GM19043 (cell line): ENCODE measurements around the gene DVL2.

Experiments
- ATAC-seq: cut with Tn5 transposase; IDR thresholded peaks from one replicate; pipeline ENCODE4 v1.9.1; 2021; ENCODE audit warnings: low read depth; ENCODE audit not compliant: unreplicated experiment

DVL2 gene

DNA sequence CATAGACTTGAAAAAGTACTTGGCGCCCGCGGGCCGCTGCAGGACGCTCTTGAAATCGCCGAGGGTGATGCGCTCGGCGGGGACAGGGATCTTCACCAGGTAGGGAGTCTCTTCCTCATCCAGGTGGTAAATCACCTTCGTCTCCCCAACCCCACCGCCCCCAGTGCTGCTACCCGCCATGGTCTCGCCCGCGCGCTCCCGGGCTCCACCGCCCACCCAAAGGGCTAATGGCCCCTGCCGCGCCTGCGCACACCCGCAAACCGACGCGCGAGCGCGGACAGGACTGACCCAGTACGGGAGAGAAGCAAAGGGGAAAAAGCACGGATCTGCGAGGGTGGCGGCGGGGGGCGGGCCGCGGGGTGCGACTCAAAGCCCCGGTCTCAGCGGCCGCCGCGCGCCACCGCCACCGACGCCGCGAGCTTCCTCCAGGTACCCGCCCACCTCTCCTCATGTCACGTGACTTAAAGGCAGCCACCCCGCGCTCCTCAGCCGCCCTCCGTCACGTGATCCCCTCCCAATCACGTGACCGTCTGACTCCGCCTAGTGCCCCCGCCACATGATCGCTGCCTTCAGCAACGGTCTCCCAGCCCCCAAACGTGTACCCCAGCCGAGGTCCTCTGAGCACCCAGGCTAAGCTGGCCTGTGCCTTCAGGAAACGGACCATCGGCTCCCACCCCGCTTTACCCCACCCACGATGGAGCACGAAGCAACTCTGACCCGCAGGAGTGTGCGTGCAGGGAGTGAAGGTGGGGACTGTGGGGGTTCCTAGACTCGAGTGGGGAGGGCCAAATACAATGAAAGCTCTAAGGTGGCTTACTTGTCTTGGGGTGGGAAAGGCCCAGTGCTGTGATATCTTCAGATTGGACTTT is at the start of gene DVL2:
TSS of gene DVL2 (minus strand) at position 435 of the 869 bp plus-strand sequence. CDS start at position 180, 255 bp downstream.
- ATAC-seq, result no peak

DNA sequence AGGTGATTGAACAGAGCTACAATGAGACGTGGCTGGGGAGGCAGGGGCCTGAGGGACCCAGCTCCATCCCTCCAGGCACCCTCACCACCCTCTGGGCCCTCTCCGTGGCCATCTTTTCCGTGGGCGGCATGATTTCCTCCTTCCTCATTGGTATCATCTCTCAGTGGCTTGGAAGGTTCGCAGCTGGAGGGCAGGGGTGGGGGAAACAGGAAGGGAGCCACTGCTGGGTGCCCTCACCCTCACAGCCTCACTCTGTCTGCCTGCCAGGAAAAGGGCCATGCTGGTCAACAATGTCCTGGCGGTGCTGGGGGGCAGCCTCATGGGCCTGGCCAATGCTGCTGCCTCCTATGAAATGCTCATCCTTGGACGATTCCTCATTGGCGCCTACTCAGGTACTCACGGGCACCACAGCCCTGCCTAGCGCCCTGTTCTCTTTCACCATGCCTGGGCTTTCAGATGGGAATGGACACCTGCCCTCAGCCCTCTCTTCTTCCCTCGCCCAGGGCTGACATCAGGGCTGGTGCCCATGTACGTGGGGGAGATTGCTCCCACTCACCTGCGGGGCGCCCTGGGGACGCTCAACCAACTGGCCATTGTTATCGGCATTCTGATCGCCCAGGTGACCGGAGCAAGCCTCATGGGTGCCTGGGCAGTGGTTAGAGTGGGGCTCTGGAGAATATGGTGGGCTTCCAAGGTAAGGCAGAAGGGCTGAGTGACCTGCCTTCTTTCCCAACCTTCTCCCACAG is 49.3 kb upstream of the DVL2 start:
- ATAC-seq, result no peak

DNA sequence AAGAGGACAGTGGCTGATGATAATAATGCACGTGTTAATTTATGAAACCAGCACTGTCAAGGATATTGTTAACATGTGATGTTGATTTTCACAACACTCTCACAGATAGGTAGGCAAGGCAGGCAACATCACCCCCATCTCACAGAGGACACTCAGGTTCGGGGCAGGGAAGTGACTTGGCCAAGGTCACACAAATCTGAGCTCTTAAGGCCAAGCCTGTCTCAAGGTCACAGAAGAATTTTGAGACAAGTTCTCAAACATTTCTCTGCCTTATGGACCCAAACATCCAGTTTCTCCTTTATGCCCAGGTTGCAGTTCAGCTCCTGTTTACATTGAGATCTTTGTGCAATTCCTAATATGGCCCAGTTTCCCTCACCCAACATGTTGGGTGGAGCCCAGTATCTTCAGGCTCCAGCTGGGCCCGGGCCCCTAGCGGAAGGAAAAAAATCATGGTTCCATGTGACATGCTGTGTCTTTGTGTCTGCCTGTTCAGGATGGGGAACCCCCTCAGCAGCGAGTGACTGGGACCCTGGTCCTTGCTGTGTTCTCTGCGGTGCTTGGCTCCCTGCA is 48.5 kb upstream of the DVL2 start:
- ATAC-seq, result no peak

DNA sequence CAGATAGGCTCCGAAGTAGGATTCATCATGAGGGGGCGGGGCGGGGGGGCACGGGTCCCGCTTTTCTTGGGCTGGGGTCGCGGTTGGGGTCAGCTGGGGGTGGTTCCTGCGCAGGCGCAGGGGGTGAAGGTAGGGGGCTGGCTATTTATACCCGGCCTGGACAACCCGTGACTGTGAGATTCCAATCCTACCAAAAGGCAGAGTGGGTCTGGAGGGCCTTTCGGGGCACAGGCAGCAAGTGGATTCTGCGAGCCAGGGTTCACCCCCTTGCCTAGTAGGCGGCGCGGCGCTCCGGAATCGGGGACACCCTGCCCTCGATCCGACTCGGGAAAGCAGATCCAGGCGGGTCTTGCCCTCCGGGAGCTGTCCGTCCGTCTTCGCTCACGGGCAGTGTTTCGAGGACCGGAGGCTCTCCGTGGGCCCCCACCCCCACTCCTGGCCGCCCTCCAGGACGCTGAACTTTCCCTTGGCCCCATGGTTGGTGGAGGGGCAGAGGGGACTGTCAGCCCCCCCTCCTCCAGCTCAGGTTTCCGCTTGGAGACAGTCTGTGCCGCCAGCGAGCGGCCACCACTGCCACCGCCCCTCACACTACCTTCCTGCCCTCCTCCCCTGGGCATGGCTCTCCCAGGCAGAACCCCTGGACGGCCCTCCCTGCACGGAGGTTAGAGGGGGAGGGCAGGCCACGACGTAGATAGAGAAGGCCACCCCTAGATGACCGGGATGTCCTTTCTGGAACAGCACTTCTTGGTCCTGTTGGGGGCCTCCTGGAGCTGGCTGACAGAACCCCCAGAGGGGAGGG is 47.8 kb upstream of the DVL2 start:
- ATAC-seq, result no peak

DNA sequence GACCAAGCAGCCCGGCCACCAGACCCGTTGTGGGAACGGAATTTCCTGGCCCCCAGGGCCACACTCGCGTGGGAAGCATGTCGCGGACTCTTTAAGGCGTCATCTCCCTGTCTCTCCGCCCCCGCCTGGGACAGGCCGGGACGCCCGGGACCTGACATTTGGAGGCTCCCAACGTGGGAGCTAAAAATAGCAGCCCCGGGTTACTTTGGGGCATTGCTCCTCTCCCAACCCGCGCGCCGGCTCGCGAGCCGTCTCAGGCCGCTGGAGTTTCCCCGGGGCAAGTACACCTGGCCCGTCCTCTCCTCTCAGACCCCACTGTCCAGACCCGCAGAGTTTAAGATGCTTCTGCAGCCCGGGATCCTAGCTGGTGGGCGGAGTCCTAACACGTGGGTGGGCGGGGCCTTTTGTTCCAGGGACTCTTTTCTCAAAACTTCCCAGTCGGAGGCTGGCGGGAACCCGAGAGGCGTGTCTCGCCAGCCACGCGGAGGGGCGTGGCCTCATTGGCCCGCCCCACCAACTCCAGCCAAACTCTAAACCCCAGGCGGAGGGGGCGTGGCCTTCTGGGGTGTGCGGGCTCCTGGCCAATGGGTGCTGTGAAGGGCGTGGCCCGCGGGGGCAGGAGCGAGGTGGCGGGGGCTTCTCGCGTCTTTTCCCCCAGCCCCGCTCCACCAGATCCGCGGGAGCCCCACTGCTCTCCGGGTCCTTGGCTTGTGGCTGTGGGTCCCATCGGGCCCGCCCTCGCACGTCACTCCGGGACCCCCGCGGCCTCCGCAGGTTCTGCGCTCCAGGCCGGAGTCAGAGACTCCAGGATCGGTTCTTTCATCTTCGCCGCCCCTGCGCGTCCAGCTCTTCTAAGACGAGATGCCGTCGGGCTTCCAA is 47.0 kb upstream of the DVL2 start, which contains the start of gene SLC2A4:
TSS of gene SLC2A4 (plus strand) at position 645 of the 879 bp plus-strand sequence. CDS start at position 862, 217 bp downstream.
- ATAC-seq, result no peak

DNA sequence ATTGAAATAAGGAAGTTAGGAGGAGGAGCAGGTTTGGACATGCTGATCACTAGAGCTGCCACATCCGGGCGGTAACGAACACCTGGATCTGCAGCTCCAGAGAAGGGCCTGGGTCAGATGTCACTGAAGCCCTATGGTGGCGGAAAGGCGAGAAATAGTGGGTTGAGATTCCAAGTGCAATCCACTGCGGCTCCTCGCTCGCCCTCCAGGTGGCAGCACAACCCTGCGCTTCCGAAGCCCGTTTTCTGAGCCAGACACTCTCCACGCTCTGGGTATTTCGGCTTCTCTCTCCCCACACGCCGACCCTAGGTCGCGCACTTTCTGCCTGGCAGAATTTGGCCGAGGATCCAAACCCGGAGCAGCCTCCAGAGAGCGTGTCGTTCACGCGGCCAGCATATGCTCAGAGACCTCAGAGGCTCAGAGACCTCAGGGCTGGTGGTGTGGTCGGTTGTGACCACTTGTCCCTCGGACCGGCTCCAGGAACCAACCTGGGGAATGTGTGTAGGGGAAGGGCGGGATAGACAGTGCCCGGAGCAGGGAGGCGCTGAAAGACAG is 46.3 kb upstream of the DVL2 start:
- ATAC-seq, result no peak

DNA sequence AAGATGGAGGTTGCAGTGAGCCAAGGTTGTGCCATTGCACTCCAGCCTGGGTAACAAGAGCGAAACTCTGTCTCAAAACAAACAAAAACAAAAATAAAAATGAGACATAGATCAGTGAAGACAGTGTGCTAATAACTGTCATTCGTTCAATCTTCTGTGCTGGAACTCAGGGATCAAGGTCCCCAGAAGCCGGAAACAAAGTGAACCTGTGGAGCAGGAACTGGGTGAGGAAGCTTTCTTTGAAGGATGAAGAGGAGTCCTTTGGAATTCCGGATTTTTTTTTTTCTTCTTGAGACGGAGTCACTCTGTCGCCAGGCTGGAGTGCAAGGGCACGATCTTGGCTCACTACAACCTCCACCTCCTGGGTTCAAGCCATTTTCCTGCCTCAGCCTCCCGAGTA is 45.1 kb upstream of the DVL2 start:
- ATAC-seq, result no peak

DNA sequence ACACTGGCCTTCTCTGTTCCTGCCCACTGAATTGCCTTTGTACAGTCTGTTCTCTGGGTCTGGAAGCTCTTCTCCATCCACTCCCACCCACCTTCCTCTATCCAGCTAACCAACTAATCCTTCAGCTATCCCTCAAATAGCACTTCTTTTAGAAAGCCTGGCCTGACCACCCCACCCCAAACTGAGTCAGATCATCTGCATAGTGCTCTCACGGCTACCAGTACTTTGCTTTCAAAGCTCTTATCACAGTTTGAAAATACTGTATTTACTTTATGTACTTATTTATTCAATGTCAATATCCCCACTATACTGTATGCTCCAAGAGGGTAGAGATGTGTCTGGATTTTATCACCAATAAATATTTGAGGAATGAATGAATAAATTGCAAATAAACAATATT is 32.5 kb upstream of the DVL2 start:
- no peak for ATAC-seq

DNA sequence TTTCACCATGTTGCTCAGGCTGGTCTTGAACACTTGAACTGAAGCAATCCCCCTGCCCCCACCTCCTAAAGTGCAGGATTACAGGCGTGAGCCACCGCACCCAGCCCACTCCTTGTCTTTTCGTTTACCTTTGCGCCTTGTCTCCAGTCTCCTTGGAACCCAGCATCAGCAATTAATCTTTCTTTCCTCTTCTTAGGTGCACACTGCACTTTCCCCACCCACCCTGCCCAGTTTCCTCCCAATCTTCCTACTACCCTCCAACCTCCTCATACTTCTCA is 29.4 kb upstream of the DVL2 start:
- no peak for ATAC-seq

DNA sequence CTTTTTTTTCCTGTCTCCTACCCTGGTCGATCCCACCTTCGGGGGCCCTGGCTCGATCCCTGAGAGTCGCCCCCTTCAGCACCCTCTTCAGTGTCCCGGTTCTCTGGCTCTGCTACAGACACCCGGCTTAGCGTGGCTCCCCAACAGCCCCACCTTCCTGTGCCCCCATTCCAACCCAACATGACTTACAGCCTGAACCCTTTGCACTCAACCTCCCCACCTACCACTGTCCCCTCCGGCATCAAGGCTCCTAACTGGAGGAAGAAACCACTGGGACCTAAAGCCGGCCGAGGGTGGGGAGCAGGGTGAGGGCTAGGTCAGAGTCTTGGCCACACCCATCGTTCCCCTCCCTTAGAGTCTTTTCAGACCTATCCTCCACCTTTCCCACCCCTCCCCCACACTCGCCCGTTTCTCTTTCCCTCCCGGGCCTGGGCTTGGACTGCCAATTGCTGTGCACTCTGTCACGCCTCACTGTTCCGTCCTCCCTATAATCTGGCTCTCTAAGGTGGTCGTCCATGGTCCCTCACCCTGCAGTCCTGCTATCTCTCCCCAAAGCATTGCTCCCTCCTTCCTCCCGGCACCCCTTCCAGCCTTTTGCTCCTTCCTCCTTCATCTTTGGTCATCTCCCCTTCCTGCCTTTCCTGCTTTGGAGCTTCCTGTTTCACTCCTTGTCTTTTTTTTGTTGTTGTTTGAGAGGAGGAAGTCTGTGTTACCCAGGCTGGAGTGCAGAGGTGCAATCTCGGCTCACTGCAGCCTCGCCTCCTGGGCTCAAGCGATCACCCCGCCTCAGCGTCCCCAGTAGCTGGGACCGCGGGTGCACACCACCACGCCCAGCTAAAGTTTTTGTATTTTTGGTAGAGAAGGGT is 28.9 kb upstream of the DVL2 start:
- ATAC-seq, result no peak

DNA sequence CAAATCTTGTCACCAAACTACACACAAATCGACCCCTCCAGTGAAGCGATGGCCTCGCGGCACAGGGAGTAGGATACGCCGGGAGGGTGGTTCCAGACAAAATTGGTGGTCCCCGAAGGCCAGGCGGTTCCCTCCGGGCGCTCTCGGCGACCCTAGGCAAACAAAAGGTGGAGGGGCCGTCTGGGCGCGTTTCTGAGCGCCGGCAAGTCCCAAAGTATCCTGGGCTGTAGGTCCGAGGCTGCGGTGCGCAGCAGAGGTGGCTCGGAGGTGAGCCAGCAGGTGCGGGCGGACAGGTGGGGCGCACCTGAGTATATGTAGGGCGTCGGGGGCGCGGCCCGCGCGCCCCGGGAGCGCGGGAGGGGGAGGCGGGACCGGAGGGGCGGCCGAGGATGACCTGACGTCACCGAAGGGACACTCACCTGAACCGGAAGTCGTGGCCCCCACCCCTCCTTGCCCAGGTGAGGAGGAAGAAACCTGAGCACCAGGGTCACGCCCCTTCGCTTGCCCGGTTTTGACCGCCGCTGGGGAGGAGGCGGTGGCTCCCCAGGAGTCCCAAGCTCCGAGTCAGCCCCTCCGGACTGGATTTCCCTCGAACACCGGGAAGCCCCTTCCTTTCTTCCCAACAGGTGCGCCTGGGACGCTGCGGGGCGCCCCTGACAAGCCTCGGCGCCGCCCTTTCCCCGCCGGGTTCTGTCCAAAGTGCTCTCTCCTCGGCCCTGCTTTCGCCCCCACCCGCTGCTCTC is 28.0 kb upstream of the DVL2 start, which contains the start of gene CLDN7:
TSS of gene CLDN7 (minus strand) at position 287 of the 743 bp plus-strand sequence. CDS start 435 bp downstream, outside the sequence.
- ATAC-seq, result no peak

DNA sequence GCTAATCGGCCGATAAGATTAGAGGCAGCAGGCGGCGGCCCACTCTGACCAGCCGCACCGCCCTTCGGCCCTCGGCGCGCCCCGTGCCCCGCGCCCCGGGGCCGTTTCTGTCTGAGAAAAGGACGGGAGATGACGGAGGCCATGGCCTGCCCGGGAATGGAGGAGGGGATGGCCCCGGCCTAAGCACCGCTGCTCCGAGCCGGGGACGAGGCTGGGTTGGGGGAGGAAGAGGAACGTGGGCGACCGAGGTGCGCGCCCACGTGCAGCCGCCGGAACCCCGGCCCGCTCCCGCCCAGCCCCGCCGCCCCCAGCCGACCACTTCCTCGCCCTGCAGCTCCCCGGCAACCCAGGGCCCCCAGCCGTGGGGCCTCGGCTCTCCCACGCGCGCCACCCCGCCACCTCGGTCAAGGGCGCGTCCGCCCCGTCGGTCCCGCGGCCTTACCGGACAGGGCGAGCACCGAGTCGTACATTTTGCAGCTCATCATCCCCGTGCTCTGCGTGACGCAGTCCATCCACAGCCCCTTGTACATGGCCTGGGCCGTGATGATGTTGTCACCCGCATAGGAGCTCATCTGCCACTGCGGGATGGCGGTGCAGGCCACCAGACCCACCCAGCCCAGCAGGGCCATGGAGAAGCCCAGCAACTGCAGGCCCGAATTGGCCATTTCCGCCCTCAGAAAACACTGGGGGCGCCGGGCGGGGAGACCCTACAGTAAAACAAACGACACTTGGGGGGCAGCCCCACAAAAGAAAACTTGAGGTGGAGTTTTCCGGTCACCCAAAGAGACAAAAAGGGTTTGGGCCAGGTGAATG is 27.3 kb upstream of the DVL2 start:
- no peak for ATAC-seq

DNA sequence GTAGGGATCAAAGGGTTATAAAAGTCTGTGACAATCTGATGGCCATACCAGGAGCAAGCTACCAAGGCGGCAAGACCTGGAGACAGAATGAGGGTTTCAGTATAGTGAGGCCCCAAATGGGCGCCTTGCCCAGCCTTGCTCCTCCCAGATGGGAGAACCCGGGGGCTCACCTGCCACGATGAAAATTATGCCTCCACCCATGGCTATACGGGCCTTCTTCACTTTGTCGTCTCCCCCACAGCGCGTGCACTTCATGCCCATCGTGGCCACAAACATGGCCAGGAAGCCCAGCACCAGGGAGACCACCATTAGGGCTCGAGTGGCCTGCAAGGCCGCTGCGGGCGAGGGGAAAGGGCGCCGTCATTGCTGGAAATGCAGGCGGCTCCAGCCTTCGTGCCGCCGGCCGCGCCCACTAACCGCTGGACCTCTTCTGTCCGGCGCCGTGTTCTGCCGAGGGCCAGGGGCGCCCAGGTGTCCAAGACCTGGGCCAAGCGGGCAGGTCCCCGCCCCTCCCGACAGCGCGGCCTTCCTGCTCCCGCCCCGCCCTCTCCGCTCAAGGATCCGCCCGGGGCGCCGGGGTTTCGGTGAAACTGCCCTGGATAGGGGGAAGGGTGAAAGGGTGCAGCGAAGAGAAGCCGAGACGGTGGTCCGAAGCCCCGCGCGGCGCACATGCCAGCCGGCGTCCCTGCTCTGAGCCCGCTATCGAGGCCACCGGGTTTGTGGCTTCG is 26.5 kb upstream of the DVL2 start:
- no peak for ATAC-seq

DNA sequence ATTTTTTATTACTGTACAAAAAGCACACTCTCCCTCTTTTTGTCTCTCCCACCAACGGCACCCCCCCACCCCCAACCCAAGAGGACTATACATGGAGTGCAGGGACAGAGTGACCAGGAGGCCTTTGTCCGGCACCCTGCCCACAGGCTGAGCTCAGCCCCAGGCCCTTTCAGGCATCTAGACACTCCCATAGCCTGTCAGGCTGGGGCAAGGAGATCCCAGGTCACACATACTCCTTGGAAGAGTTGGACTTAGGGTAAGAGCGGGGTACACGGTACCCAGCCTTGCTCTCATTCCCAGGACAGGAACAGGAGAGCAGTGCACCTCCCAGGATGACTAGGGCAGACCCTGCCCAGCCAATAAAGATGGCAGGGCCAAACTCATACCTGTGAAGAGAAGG is 25.8 kb upstream of the DVL2 start:
- ATAC-seq, result no peak

DNA sequence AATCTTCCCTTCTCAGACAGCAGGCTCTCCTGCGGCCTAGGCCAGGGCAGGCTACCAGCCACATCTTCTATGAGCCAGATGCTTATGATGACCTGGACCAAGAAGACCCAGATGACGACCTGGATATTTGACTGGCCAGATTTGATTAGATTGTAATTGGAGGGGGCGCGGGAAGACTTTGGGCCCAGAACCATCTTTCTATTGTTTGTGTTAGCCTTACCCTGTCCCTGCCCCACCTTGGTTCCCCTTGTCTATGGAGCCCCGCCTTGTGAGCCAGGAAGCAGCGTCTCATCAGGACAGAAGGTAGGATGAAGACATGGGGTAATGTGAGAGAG is 25.2 kb upstream of the DVL2 start:
- no peak for ATAC-seq

DNA sequence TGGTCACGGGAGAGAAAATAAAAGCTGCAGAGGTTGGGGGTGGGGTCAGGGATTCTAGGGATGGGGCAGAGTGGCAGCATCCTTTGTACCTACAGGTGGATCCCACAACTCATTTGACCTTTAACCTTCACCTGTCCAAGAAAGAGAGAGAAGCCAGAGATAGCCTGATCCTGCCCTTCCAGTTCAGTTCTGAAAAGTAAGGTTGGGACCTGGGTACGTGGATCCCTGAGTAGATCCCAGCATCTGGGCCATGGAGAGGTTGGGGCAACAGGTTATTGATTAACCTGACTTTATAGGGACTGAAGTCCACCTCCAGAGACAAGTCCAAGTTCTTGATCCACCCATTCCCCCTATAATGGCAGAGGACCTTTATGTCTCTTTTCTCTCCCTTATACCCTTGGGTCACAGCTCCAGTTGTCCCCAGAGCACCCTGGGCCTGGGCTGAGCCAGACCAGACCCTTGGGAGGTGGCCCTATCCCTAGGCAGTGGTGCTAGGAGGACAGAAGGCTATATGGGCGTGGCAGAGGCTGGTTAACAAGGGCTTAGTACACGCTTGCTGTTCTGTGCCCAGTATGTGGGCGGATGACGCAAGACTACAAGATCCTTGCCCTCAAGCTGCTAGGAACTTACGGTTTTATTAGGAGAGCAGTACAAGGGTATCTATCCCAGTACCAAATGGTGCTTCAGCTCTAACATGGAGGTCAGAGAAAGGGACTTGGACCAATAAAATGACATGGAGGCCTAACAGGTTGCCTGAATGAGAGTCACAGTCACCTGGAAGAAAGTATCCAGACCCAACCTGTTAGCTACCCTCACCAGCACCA is 24.6 kb upstream of the DVL2 start:
- ATAC-seq, result no peak
